ENCODE results near the gene SRP9.

- TF ChIP-seq POLR2AphosphoS5 (IDR thresholded peaks at IDR 0.05; ENCODE audit: low read depth, low read length) (no peak), POLR2A (IDR thresholded peaks at IDR 0.05; ENCODE audit: low read depth, low read length) (no peak)
Observed at GRCh38 chr1:225835856-225836255, 58.2 kb downstream of the SRP9 start.

Data from GM12891 (cell line).